Measurements from ENCODE around the gene MKRN1.
"Not testable (repeated sequence)": the region's sequence is repeated elsewhere in the genome, so short reads cannot be mapped to it uniquely, and the experiment has no call there.

The MKRN1 gene

GRCh38 chr7:140435252-140435895 lies 43.9 kb downstream of the MKRN1 start:
- DNase-seq (ENCODE audit: low read depth) = no peak

- DNase-seq (ENCODE audit: low read depth) = no peak
Observed at GRCh38 chr7:140433396-140433795, 45.9 kb downstream of the MKRN1 start.

GRCh38 chr7:140426130-140426529 lies 53.2 kb downstream of the MKRN1 start:
- no peak for DNase-seq (ENCODE audit: low read depth)

GRCh38 chr7:140425718-140426117 lies 53.6 kb downstream of the MKRN1 start:
- no peak for DNase-seq (ENCODE audit: low read depth)

- no peak for DNase-seq (ENCODE audit: low read depth)
Observed at GRCh38 chr7:140423501-140423900, 55.8 kb downstream of the MKRN1 start.

- no peak for DNase-seq (ENCODE audit: low read depth)
Observed at GRCh38 chr7:140421521-140421920, 57.8 kb downstream of the MKRN1 start.

GRCh38 chr7:140418653-140419052 lies 60.7 kb downstream of the MKRN1 start:
- DNase-seq (ENCODE audit: low read depth) = no peak

GRCh38 chr7:140418156-140418472 lies 61.2 kb downstream of the MKRN1 start:
- DNase-seq (ENCODE audit: low read depth) = not testable (repeated sequence)

GRCh38 chr7:140417456-140418155 lies 61.7 kb downstream of the MKRN1 start:
- DNase-seq (ENCODE audit: low read depth) = no peak

GRCh38 chr7:140416560-140416959 lies 62.7 kb downstream of the MKRN1 start:
- no peak for DNase-seq (ENCODE audit: low read depth)

GRCh38 chr7:140415816-140416215 lies 63.5 kb downstream of the MKRN1 start:
- DNase-seq (ENCODE audit: low read depth) = not testable (repeated sequence)

GRCh38 chr7:140415361-140415760 lies 63.9 kb downstream of the MKRN1 start:
- DNase-seq (ENCODE audit: low read depth) = no peak

GRCh38 chr7:140404565-140405065 lies 74.7 kb downstream of the MKRN1 start:
- DNase-seq (ENCODE audit: low read depth) = no peak

- DNase-seq (ENCODE audit: low read depth) = peak; percentile 15
Observed at GRCh38 chr7:140403878-140404564, 75.3 kb downstream of the MKRN1 start, which contains the start of gene RAB19. Gene RAB19, plus strand, starts transcription at chr7:140404058. Its CDS starts 3,589 bp downstream, at chr7:140407647.

All from activated T-helper 9 cell treated with anti-CD3 and anti-CD28 coated beads, Interleukin-2, amount 50 U/mL, for 16 hours (primary cell).